Stimulated activated memory B cell treated with anti-CD40 and anti-IgM and Interleukin-4, amounts not matched to agents 10 μg/mL and 1 μg/mL and 100 μg/mL, for 72 hours (primary cell): Measurements from ENCODE around the gene SSUH2.

Source experiments
- ATAC-seq: fragments of 150-1000 bp; cut with Tn5 transposase; 2 replicates; pipeline ENCODE4 v1.10.0; 2021
- H3K27ac Mint-ChIP-seq: one replicate; pipeline ENCODE4 v1.8.0; 2022; ENCODE audit warnings: mild to moderate bottlenecking, mixed read lengths
- H3K27me3 Mint-ChIP-seq: one replicate; pipeline ENCODE4 v1.8.0; 2022; ENCODE audit warnings: mixed read lengths
- H3K36me3 Mint-ChIP-seq: one replicate; pipeline ENCODE4 v1.8.0; 2022; ENCODE audit warnings: mixed read lengths
- H3K4me1 Mint-ChIP-seq: one replicate; pipeline ENCODE4 v1.8.0; 2022; ENCODE audit warnings: mixed read lengths
- H3K4me3 Mint-ChIP-seq: one replicate; pipeline ENCODE4 v1.8.0; 2022; ENCODE audit warnings: mild to moderate bottlenecking, moderate library complexity, mixed read lengths
- H3K9me3 Mint-ChIP-seq: one replicate; pipeline ENCODE4 v1.8.0; 2022; ENCODE audit warnings: mixed read lengths

SSUH2 gene

GRCh38 chr3:8651418-8652323 is 7.1 kb upstream of the SSUH2 start:
- no peaks in the 10 kb centered on the region for H3K4me1 Mint-ChIP-seq
- H3K27ac Mint-ChIP-seq, result no peak overlapping the region
- peaks cover 32% of the 10 kb centered on the region for H3K27me3 Mint-ChIP-seq
- peaks cover 3% of the 10 kb centered on the region for H3K9me3 Mint-ChIP-seq
- no peaks in the 10 kb centered on the region for H3K36me3 Mint-ChIP-seq
- no peak for ATAC-seq
- no peak overlapping the region for H3K4me3 Mint-ChIP-seq

- Mint-ChIP-seq H3K36me3 (no peaks in the 10 kb centered on the region), H3K4me1 (no peaks in the 10 kb centered on the region), H3K27ac (no peak overlapping the region), H3K9me3 (peaks cover 3% of the 10 kb centered on the region), H3K4me3 (no peak overlapping the region), H3K27me3 (peaks cover 32% of the 10 kb centered on the region)
- no peak for ATAC-seq
Observed at GRCh38 chr3:8650583-8651416, 6.2 kb upstream of the SSUH2 start.

DNA sequence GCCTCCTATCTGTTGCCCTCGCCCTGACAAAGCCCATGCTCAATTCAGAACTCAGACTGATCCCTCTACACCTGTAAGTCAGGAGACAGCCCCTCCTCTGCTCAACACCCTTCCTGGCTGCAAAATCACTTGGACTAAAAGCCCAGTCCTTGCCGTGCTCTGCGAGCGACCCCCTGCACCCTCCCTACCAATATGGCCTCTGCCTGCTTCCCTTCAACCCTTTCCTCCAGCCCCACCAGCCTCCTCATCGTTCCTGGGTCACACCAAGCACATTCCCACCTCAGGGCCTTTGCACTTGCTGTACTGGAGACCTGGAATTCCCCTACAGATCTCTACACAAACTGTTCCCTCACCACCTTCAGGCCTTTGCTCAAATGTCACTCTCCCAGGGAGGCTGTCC is 5.2 kb upstream of the SSUH2 start:
- no peak for ATAC-seq
- Mint-ChIP-seq H3K36me3 (no peaks in the 10 kb centered on the region), H3K4me1 (no peaks in the 10 kb centered on the region), H3K9me3 (peaks cover 3% of the 10 kb centered on the region), H3K27ac (no peak overlapping the region), H3K27me3 (peaks cover 32% of the 10 kb centered on the region), H3K4me3 (no peak overlapping the region)

DNA sequence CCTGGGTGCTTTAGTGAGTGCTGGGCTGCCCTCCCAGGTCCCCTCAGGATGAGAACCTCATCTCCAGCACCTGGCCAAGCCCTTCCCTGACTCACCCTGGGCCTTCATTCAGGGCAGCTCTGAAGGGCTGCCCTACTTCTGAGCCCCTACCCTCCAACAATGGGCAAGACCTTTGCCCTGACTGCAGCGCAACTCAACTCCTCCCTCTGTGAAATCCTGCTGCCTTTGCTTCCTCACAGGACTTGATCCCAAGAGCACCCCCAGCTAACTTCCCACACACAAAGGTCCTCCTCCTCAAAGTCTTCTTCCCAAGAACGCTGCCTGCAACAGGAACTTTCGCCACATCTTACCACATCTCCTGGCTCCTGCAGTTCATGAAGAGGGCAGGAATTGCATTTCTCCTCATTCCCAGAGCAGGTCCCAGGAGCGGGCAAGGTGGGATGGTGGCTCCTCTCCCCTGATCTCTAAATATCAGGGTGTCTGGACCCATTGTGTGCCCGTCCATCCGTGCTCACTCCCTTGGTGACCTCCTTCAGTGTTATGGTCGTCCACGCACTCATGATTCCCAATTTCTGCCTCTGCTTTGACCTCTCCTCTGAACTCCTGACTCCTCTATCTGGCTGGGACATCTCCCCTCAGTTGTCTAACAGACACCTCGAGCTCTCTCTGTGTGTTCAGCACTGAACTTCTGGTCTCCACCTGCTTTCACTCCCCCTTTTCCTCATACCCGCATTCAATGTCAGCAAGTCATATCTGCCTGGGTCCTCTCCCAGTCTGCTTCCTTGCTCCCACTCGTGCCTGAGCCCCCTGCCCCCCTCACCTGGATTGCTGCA is 4.5 kb upstream of the SSUH2 start:
- Mint-ChIP-seq H3K4me1 (no peaks in the 10 kb centered on the region), H3K27ac (no peak overlapping the region), H3K27me3 (peaks cover 37% of the 10 kb centered on the region), H3K36me3 (no peaks in the 10 kb centered on the region), H3K9me3 (peaks cover under 1% of the 10 kb centered on the region), H3K4me3 (no peak overlapping the region)
- no peak for ATAC-seq

GRCh38 chr3:8647137-8647985 is 2.8 kb upstream of the SSUH2 start:
- Mint-ChIP-seq H3K36me3 (no peaks in the 10 kb centered on the region), H3K27me3 (peaks cover 35% of the 10 kb centered on the region), H3K27ac (no peak overlapping the region), H3K4me3 (no peak overlapping the region), H3K9me3 (no peaks in the 10 kb centered on the region), H3K4me1 (no peaks in the 10 kb centered on the region)
- no peak for ATAC-seq

DNA sequence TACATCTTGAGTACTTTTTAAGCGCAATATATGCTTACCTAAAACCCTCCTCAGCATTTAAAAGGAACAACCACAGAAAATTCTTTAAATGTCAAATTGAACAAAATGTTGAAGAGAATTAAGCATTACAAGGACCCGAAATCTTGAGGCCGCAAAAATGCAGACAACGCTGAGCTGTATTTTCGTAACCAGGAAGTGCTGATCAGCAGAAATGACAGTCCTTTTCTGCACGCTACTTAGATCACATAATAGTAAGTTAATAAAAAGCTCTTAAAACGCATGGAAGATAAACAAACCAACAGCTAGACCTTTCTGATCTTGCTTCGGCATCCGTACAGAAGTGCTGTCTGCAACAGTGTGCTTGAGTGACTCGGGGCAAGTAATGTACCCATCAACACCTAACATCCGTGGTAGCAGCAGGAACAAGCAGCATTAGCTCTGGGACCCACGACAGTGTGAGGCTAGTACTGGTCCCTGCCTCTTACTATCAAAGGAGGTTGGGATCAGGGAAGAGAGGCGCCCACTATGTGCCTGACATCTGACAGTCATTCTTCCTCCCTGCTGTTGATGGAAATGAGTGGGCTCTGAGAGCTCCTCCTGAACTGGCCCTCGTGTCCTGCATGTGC is 1.8 kb upstream of the SSUH2 start:
- H3K36me3 Mint-ChIP-seq, result no peaks in the 10 kb centered on the region
- no peaks in the 10 kb centered on the region for H3K4me1 Mint-ChIP-seq

GRCh38 chr3:8645712-8646111 is 1.1 kb upstream of the SSUH2 start:
- H3K36me3 Mint-ChIP-seq, result no peaks in the 10 kb centered on the region
- H3K27me3 Mint-ChIP-seq, result peaks cover 25% of the 10 kb centered on the region
- no peak overlapping the region for H3K27ac Mint-ChIP-seq
- ATAC-seq, result no peak
- H3K4me3 Mint-ChIP-seq, result no peak overlapping the region
- H3K4me1 Mint-ChIP-seq, result no peaks in the 10 kb centered on the region
- no peaks in the 10 kb centered on the region for H3K9me3 Mint-ChIP-seq

More for the DNA sequence above, 1.8 kb upstream of the SSUH2 start:
- H3K4me3 Mint-ChIP-seq, result no peak overlapping the region
- ATAC-seq, result no peak
- no peak overlapping the region for H3K27ac Mint-ChIP-seq
- peaks cover 26% of the 10 kb centered on the region for H3K27me3 Mint-ChIP-seq
- no peaks in the 10 kb centered on the region for H3K9me3 Mint-ChIP-seq

DNA sequence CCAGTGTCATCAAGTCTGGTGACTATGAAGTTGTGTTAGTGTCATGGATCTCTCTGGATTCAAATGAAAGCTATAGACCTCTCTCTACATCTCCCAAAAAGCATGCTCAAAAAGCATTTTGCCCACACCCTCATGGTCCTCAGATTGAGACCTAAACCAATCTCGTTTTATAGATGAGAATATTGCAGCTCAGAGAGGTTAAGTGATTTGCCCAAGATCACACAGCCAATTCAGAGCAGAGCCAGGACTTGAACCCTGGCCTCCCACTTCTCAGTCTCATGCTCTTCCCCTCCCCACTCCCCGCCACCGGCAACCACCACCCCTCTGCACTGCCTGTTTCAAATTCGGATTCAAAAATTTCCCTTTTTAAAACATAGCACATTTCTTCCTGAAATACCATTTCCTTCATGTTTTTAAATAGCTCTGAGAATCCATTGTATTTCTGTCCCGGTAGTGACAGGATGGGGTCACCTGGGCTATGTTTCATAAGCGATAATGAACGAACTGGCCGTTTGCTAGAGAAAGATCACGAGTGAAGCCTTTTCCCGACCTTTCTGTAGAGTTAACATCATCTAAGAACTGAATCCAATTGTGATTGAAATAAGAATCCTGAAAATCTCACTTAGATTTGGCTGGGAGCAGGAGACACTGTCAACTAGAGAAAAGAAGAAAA is 769 bp downstream of the SSUH2 start:
- H3K27ac Mint-ChIP-seq, result no peak overlapping the region
- ATAC-seq, result no peak
- no peaks in the 10 kb centered on the region for H3K36me3 Mint-ChIP-seq
- no peak overlapping the region for H3K4me3 Mint-ChIP-seq
- H3K4me1 Mint-ChIP-seq, result no peaks in the 10 kb centered on the region
- H3K9me3 Mint-ChIP-seq, result no peaks in the 10 kb centered on the region
- peaks cover 10% of the 10 kb centered on the region for H3K27me3 Mint-ChIP-seq

DNA sequence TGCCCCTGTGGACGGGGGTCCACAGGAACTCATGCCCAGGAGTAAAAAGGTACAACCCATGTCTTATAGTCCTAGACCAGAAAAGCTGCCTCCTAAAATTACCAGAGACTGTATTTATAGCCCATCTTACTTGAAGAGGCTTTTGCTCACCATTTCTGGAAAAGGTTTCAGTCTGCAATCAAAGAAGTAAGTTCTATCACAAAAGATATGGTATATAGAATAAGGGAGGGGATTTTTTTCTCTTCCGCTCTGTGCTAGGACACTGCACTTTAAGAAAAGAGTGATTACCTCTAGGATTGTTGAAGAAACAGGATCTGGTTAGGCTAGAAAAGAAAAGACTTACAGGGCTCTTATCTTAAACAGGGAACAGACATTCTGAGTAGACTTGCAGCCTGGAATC is 2.6 kb downstream of the SSUH2 start:
- no peak overlapping the region for H3K27ac Mint-ChIP-seq
- no peaks in the 10 kb centered on the region for H3K36me3 Mint-ChIP-seq
- no peaks in the 10 kb centered on the region for H3K4me1 Mint-ChIP-seq
- H3K27me3 Mint-ChIP-seq, result peaks cover 10% of the 10 kb centered on the region
- no peaks in the 10 kb centered on the region for H3K9me3 Mint-ChIP-seq
- ATAC-seq, result no peak
- H3K4me3 Mint-ChIP-seq, result no peak overlapping the region

GRCh38 chr3:8641472-8641871 is 3.1 kb downstream of the SSUH2 start:
- H3K36me3 Mint-ChIP-seq, result no peaks in the 10 kb centered on the region
- peaks cover 10% of the 10 kb centered on the region for H3K27me3 Mint-ChIP-seq
- no peak overlapping the region for H3K4me3 Mint-ChIP-seq
- H3K27ac Mint-ChIP-seq, result no peak overlapping the region
- peaks cover 2% of the 10 kb centered on the region for H3K9me3 Mint-ChIP-seq
- ATAC-seq, result no peak
- H3K4me1 Mint-ChIP-seq, result no peaks in the 10 kb centered on the region

DNA sequence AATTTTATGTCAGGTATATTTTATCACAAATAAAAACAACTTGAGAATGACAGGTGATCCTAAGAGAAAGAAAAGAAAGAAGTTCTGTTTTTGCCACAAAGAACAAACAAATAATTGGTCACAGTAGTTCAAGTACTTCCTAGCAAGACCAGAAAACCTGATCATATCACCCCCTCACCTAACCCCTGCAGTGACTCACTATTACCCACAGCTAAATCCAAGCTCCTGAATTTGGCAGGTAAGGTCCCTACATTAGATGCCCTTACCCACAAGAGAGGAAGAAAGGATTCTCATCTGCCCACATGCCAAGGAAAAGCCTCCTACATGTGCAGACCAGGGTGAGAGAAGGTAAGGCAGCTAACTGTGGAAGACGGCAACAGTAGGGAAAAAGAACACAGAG is 4.4 kb downstream of the SSUH2 start:
- Mint-ChIP-seq H3K4me1 (no peaks in the 10 kb centered on the region), H3K9me3 (peaks cover 6% of the 10 kb centered on the region), H3K27ac (no peak overlapping the region), H3K36me3 (no peaks in the 10 kb centered on the region), H3K27me3 (peaks cover 10% of the 10 kb centered on the region), H3K4me3 (no peak overlapping the region)
- ATAC-seq, result no peak

DNA sequence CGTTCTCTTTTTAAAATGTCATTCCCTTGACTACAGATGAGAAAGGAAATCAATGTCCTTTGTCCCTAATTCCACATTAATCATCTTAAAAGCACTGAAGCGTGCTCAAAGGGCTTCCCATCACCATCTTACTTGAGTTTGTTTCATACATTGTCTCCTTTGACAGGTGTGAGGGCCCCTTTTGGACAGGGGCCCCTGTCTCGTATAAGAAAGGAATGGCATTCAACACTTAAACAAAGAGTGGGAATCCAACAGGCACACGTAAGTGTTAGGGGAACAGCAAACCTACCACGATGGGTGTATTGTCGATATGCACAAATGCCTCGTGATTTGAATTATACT is 5.0 kb downstream of the SSUH2 start:
- no peak for ATAC-seq
- Mint-ChIP-seq H3K36me3 (no peaks in the 10 kb centered on the region), H3K27me3 (peaks cover 10% of the 10 kb centered on the region), H3K9me3 (peaks cover 6% of the 10 kb centered on the region), H3K27ac (no peak overlapping the region), H3K4me3 (no peak overlapping the region), H3K4me1 (no peaks in the 10 kb centered on the region)

DNA sequence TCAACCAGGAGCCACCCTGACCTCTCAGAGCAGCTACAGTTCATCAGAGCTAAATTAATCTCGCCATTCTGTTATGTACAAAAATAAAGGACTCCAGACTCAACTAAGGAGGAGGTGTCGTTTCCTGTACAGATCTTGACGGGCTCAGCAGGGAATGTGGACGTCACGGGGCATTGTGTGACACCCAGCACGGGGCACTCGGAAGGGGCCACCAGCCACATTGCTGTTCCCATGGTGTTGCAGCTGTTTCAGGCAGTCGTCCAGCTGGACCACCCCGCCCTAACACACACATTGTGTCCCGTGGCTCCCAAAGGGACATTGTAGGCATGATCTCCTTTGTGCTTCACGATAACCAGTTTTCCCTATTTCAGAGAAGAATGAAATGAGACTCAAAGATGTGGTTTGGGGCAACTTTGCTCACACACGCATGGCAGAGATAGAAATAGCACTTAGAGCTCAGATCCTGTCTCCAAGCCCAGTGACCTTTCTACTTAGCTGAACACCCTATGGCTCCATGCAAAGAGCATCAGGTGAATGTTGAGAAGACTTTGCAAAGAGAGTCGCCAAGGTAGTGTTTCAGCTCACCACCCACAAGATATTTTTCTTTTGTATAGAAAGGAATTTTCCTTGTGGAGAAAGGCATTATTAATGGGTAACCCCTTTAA is 5.5 kb downstream of the SSUH2 start:
- Mint-ChIP-seq H3K4me3 (no peak overlapping the region), H3K27ac (no peak overlapping the region), H3K4me1 (no peaks in the 10 kb centered on the region), H3K36me3 (no peaks in the 10 kb centered on the region), H3K27me3 (peaks cover 4% of the 10 kb centered on the region), H3K9me3 (peaks cover 6% of the 10 kb centered on the region)
- ATAC-seq, result no peak
